Cardiac fibroblast (primary cell): ENCODE data around the gene PLXNA4.

Experiments
- DNase-seq, 2 donors: peaks; one replicate each; pipeline versions ENCODE4 v3.0.0 to v3.0.0-alpha.2; 2010; ENCODE audit warnings: low read depth in 2 of 2
- H3K4me3 ChIP-seq, 2 donors: replicated peaks in 1 of 2; 1 replicate in 1 of 2; 2 replicates in 1 of 2; pipeline ENCODE4 v1.5.1; 2011; ENCODE audit warnings: low read depth in 2 of 2, low read length in 2 of 2, mild to moderate bottlenecking in 2 of 2, moderate library complexity in 1 of 2
- CTCF ChIP-seq: IDR thresholded peaks from one replicate; pipeline ENCODE4 v1.5.1; 2011; ENCODE audit warnings: low read depth, mild to moderate bottlenecking, low read length, inconsistent platforms

PLXNA4 gene

DNA sequence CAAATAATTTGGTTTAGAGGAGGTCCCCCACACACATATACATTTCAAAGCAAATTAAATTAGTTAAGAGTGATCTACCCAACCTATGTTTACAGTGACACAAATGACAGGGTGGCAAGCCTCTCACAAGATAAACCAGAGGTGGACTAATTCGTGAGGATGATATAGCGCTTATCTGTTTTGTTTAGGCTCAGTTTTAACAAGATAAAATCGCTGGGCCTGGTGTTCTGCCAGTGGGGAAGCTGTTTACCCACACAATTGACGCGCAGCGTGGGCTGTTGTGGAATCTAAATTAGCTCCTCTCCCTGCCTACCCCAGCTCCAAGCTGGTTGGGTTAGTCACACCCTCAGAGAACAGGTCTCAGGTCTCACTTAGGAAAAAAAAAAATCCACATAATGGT lies 16.7 kb upstream of the PLXNA4 start:
- no peak for TF ChIP-seq CTCF
- H3K4me3 ChIP-seq: no peak overlapping the region
- DNase-seq: no peak

DNA sequence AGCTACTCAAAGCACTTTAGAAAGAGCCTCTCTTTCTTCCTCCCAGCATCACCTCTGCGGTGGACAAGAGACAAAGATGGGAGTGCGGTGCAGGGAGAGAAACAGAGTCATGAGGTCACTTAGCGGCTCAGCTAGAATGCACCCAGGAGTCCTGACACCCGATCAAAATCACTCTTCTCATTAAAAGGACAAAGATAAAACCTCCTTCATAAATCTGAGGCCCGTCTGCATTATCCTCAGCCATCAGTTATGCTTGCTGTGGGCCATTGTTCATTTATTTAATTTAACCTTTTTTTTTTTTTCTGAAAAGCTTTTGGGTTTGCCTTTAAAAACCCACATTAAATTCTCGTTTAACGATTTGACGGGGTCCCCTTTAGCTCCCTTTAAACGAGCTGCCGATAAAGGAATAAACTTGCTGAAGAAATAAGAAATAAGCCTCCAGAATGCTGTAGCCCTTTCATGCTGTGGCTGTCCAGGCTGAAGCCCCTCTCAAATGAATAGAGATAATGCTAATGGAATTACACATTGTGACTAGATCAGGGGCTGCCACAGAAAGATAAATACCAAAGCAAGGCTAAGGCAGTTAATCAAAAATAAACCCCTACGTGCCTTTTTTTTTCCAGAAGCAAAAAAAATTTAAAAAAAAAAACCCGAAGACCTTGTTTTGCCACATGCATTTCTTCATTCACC lies 16.1 kb upstream of the PLXNA4 start:
- H3K4me3 ChIP-seq: no peak overlapping the region
- DNase-seq: no peak
- no peak for TF ChIP-seq CTCF

DNA sequence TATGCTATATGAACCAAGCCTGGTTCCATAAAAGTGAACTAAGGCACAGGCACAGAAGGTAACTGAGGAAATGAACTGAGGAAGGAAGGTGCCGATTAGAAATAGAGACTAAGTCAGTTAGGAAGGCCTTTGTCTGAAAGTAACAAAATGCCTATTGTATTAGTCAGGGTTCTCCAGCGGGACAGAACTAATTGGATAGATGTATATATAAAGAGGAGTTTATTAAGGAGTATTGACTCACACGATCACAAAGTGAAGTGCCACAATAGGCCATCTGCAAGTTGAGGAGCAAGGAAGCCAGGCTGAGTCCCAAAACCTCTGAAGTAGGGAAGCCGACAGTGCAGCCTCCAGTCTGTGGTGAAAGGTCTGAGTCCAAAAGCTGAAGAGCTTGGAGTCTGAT lies 13.9 kb upstream of the PLXNA4 start:
- TF ChIP-seq CTCF: no peak
- no peak overlapping the region for H3K4me3 ChIP-seq
- DNase-seq: no peak

DNA sequence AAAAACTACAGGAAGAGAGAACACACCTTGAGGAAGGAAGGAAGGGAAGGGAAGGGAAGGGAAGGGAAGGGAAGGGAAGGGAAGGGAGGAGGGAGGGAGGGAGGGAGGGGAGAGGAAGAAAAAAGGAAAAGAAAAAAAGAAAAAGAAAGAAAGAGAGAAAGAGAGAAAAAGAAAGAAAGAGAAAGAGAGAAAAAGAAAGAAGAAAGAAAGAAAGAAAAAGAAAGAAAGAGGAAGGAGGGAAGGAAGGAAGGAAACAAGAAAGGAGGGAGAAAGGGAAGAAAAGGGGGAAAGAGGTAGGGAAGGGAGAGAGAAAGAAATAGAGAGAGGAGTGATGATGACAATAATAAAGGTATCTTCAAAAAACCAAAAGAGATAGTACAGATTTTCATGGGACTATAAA lies 12.3 kb upstream of the PLXNA4 start:
- no peak for DNase-seq
- no peak for TF ChIP-seq CTCF
- no peak overlapping the region for H3K4me3 ChIP-seq

GRCh38 chr7:132584796-132585494 lies 8.7 kb upstream of the PLXNA4 start:
- no peak overlapping the region for H3K4me3 ChIP-seq
- DNase-seq: no peak
- no peak for TF ChIP-seq CTCF

DNA sequence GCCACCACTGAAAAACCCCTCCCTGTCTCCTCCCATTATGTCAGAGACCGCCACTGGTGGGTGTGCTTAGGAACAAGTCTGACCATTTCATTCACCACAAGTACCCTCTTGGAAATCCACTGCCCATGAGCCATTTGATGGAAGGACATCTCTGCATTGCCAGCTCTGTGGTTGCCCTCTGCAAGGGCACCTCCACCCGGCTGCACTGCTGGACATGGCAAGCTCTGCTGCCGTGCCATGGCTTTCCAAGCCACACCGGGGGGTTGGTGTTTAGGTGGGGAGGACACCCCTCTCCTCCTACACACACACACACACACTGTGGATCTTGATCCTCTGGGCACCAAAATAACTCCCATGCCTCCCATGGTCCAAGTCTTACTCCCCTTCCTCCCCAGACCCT lies 5.2 kb upstream of the PLXNA4 start:
- no peak overlapping the region for H3K4me3 ChIP-seq
- no peak for DNase-seq
- TF ChIP-seq CTCF: no peak
